GM23338 (cell line): Measurements from ENCODE around the gene ADAMTS14. TPM values are rescaled to one million over a fixed set of nuclear protein-coding genes. Genes with fewer than 3 reads are reported as not detected.
A peak's percentile ranks its signal among the peaks of the same experiment; 100 is the strongest.

Source experiments
- ATAC-seq: fragments of 200-7000 bp; cut with Tn5 transposase; 3 replicates; pipeline ENCODE4 v1.9.1; 2020
- DNase-seq: peaks from one replicate; pipeline ENCODE4 v3.0.0-alpha.2; 2015; ENCODE audit warnings: low spot score
- H2AFZ ChIP-seq: fragments of 200-600 bp; sonication (generic); 2 replicates; pipeline ENCODE4 v1.8.0; 2016; ENCODE audit warnings: antibody characterized with exemption, mild to moderate bottlenecking, moderate library complexity
- H3F3A ChIP-seq: fragments of 200-600 bp; sonication (generic); replicated peaks from 2 replicates; pipeline ENCODE4 v1.8.0; 2017; ENCODE audit warnings: antibody characterized with exemption, mixed run types, low read depth
- H3K27ac ChIP-seq: fragments of 200-600 bp; sonication (generic); 2 replicates; pipeline ENCODE4 v1.6.1; 2016; ENCODE audit warnings: low read depth
- H3K27me3 ChIP-seq: fragments of 200-600 bp; sonication (generic); 2 replicates; pipeline ENCODE4 v1.8.0; 2016; ENCODE audit warnings: mild to moderate bottlenecking, mixed run types, moderate library complexity; ENCODE audit not compliant: insufficient read depth
- H3K36me3 ChIP-seq: fragments of 200-600 bp; sonication (generic); 2 replicates; pipeline ENCODE4 v1.8.0; 2016; ENCODE audit warnings: mild to moderate bottlenecking; ENCODE audit not compliant: insufficient read depth
- H3K4me1 ChIP-seq: fragments of 200-600 bp; sonication (generic); 2 replicates; pipeline ENCODE4 v1.8.0; 2016; ENCODE audit warnings: mild to moderate bottlenecking, moderate library complexity; ENCODE audit not compliant: insufficient read depth
- H3K4me2 ChIP-seq: fragments of 200-600 bp; sonication (generic); 2 replicates; pipeline ENCODE4 v1.7.1; 2017; ENCODE audit warnings: mixed run types
- H3K4me3 ChIP-seq: fragments of 200-600 bp; sonication (generic); 2 replicates; pipeline ENCODE4 v1.6.1; 2016; ENCODE audit warnings: mixed run types
- H3K79me2 ChIP-seq: fragments of 200-600 bp; sonication (generic); replicated peaks from 2 replicates; pipeline ENCODE4 v1.8.0; 2017; ENCODE audit warnings: mild to moderate bottlenecking; ENCODE audit not compliant: insufficient read depth
- H3K9me2 ChIP-seq: fragments of 200-600 bp; sonication (generic); 2 replicates; pipeline ENCODE4 v1.8.0; 2017; ENCODE audit not compliant: insufficient read depth
- H4K20me1 ChIP-seq: fragments of 200-600 bp; sonication (generic); replicated peaks from 2 replicates; pipeline ENCODE4 v1.8.0; 2017; ENCODE audit warnings: mild to moderate bottlenecking; ENCODE audit not compliant: insufficient read depth
- H3K27ac Mint-ChIP-seq: 2 replicates; pipeline ENCODE4 v1.8.0; 2020; ENCODE audit warnings: inconsistent platforms, mild to moderate bottlenecking, moderate library complexity, mixed read lengths
- H3K27me3 Mint-ChIP-seq: 3 replicates; pipeline ENCODE4 v1.8.0; 2022; ENCODE audit warnings: low read depth, mild to moderate bottlenecking, moderate library complexity, mixed read lengths, inconsistent platforms; ENCODE audit not compliant: insufficient read depth, poor library complexity
- H3K36me3 Mint-ChIP-seq: 3 replicates; pipeline ENCODE4 v1.8.0; 2021; ENCODE audit warnings: low read depth, mild to moderate bottlenecking, inconsistent platforms, moderate library complexity, mixed read lengths
- H3K4me1 Mint-ChIP-seq: 3 replicates; pipeline ENCODE4 v1.8.0; 2020; ENCODE audit warnings: mild to moderate bottlenecking, inconsistent platforms, mixed read lengths
- H3K4me3 Mint-ChIP-seq: 3 replicates; pipeline ENCODE4 v1.8.0; 2021; ENCODE audit warnings: moderate library complexity, mild to moderate bottlenecking, inconsistent platforms, mixed read lengths
- H3K9me3 Mint-ChIP-seq: 3 replicates; pipeline ENCODE4 v1.8.0; 2020; ENCODE audit warnings: moderate library complexity, mild to moderate bottlenecking, inconsistent platforms, mixed read lengths
- STAT1 ChIP-seq: IDR thresholded peaks from one replicate; pipeline ENCODE4 v1.6.1; 2016; ENCODE audit warnings: antibody characterized with exemption; ENCODE audit not compliant: unreplicated experiment
- ZNF462 ChIP-seq: fragments of 250-450 bp; sonication (Bioruptor Pico); IDR thresholded peaks from 2 replicates; pipeline ENCODE4 v1.5.0; 2020; ENCODE audit warnings: mild to moderate bottlenecking, moderate library complexity
- polyA plus RNA-seq: library from polyadenylated mRNA; unstranded; fragments of >200 nt; fragmentation: Nextera tagmentation; extraction: Ambion mirVana; gene quantifications from 2 replicates; pipeline ENCODE4 v1.2.1, GENCODE V29; 2016
- total RNA-seq: library from RNA; depleted of rRNA; stranded (reverse); fragments of >200 nt; shearing (Covaris generic); gene quantifications from 2 replicates; pipeline ENCODE4 v1.2.3, GENCODE V29; 2014

The ADAMTS14 gene
- total and polyA plus RNA-seq, 2 experiments from 2014 or later, result 1.9 to 2.1 TPM

GRCh38 chr10:70799124-70799523, 126.8 kb downstream of the ADAMTS14 start:
- no peak for ATAC-seq
- H3K36me3 Mint-ChIP-seq, result no peaks in the 10 kb centered on the region

More at GRCh38 chr10:70799124-70799523, 126.8 kb downstream of the ADAMTS14 start:
- H3K36me3 ChIP-seq, result no peaks in the 10 kb centered on the region
- H3K4me2 ChIP-seq, result no peak overlapping the region
- DNase-seq, result no peak
- Mint-ChIP-seq H3K27ac (no peak overlapping the region), H3K27me3 (peaks cover 2% of the 10 kb centered on the region), H3K4me1 (no peaks in the 10 kb centered on the region), H3K9me3 (no peaks in the 10 kb centered on the region), H3K4me3 (no peak overlapping the region)
- H3K27me3 ChIP-seq, result no peaks in the 10 kb centered on the region
- 0 out of 2 replicates have a peak overlapping the region, but pooled peaks have one; percentile 43 for H2AFZ ChIP-seq
- no peaks in the 10 kb centered on the region for H3K4me1 ChIP-seq
- no peak overlapping the region for H3K27ac ChIP-seq
- no peaks in the 10 kb centered on the region for H3K79me2 ChIP-seq
- H3F3A ChIP-seq, result no peaks in the 10 kb centered on the region
- H3K4me3 ChIP-seq, result no peak overlapping the region
- TF ChIP-seq STAT1, result no peak
- no peak for TF ChIP-seq ZNF462 (CRISPR knock-in tag)
- no peaks in the 10 kb centered on the region for H4K20me1 ChIP-seq
- peaks cover 18% of the 10 kb centered on the region for H3K9me2 ChIP-seq
